ENCODE results near the gene RPL39L.
A peak's percentile ranks its signal among the peaks of the same experiment; 100 is the strongest.
"Not testable (repeated sequence)": the region's sequence is repeated elsewhere in the genome, so short reads cannot be mapped to it uniquely, and the experiment has no call there.

The RPL39L gene

GRCh38 chr3:187139126-187139894, at the start of gene RPL39L:
TSS of gene RPL39L (minus strand) at chr3:187139496. CDS start at chr3:187121300, 18,196 bp downstream.
- peak; percentile 92 for DNase-seq

GRCh38 chr3:187188931-187189330, 49.6 kb upstream of the RPL39L start:
- DNase-seq = no peak

- no peak for DNase-seq
These were observed 47.6 kb upstream of the RPL39L start for GRCh38 chr3:187186801-187187421.

GRCh38 chr3:187186375-187186774, 47.1 kb upstream of the RPL39L start:
- no peak for DNase-seq

GRCh38 chr3:187185759-187186158, 46.5 kb upstream of the RPL39L start:
- no peak for DNase-seq

GRCh38 chr3:187183903-187184302, 44.6 kb upstream of the RPL39L start:
- no peak for DNase-seq

GRCh38 chr3:187183210-187183862, 44.0 kb upstream of the RPL39L start:
- no peak for DNase-seq

GRCh38 chr3:187181454-187182170, 42.3 kb upstream of the RPL39L start:
- DNase-seq = no peak

GRCh38 chr3:187172929-187173328, 33.6 kb upstream of the RPL39L start:
- no peak for DNase-seq

GRCh38 chr3:187170911-187171310, 31.6 kb upstream of the RPL39L start:
- DNase-seq = not testable (repeated sequence)

GRCh38 chr3:187169231-187169960, 30.1 kb upstream of the RPL39L start:
- DNase-seq = no peak

- DNase-seq = no peak
These were observed 28.5 kb upstream of the RPL39L start for GRCh38 chr3:187167777-187168176.

- no peak for DNase-seq
These were observed 27.5 kb upstream of the RPL39L start for GRCh38 chr3:187166750-187167149.

GRCh38 chr3:187165144-187165543, 25.8 kb upstream of the RPL39L start:
- no peak for DNase-seq

GRCh38 chr3:187162265-187162953, 23.1 kb upstream of the RPL39L start:
- no peak for DNase-seq

- no peak for DNase-seq
These were observed 22.3 kb upstream of the RPL39L start for GRCh38 chr3:187161556-187161955.

GRCh38 chr3:187150599-187150998, 11.3 kb upstream of the RPL39L start:
- peak; percentile 68 for DNase-seq

- DNase-seq = no peak
These were observed 10.9 kb upstream of the RPL39L start for GRCh38 chr3:187150186-187150585.

GRCh38 chr3:187146389-187146788, 7.1 kb upstream of the RPL39L start:
- DNase-seq = no peak

- no peak for DNase-seq
These were observed 6.0 kb upstream of the RPL39L start for GRCh38 chr3:187145149-187145895.

GRCh38 chr3:187139895-187140253, 578 bp upstream of the RPL39L start:
- DNase-seq = no peak

Data from activated naive CD4-positive, alpha-beta T cell treated with anti-CD3 and anti-CD28 coated beads, Interleukin-2, amount 50 U/mL, for 16 hours (primary cell).